ENCODE measurements around the gene TMEM44.

TMEM44 gene

GRCh38 chr3:194675081-194675640 lies 41.9 kb upstream of the TMEM44 start:
- ChIA-PET POLR2A (no interaction called here), CTCF (interaction anchor here (2.2 to 11.2 kb wide), 2 partner anchors 8 to 279 kb away, joined by 8 to 129 read pairs; partner anchors contain the start of gene FAM43A)
- H3K4me1 ChIP-seq (ENCODE audit: control extremely low read depth in 1 of 4, control insufficient read depth in 4 of 4, insufficient read depth in 4 of 4, low read length in 3 of 4), result peaks cover 9 to 22% (median 17%) of the 10 kb centered on the region in 4 experiments
- no peak for DNase-seq
- H3K36me3 ChIP-seq (ENCODE audit: control insufficient read depth in 4 of 4, insufficient read depth in 4 of 4, low read length in 3 of 4), result peaks cover 0 to under 1% (median 0%) of the 10 kb centered on the region in 4 experiments
- 83% methylated on average over 12 of the region's 12 CpGs for WGBS (ENCODE audit: insufficient coverage)
- no peaks in the 10 kb centered on the region for H3K9me3 ChIP-seq (ENCODE audit: control extremely low read depth in 1 of 5, control insufficient read depth in 4 of 5, insufficient read depth in 2 of 5, low read depth in 1 of 5, low read length in 4 of 5)
- no peak overlapping the region for H3K4me3 ChIP-seq (ENCODE audit: control insufficient read depth in 1 of 7, extremely low read depth in 1 of 7, insufficient read depth in 4 of 7, low read depth in 2 of 7, low read length in 6 of 7)
- H3K27me3 ChIP-seq (replicated peaks in 2 of 5; ENCODE audit: control insufficient read depth in 4 of 5, insufficient read depth in 5 of 5, low read length in 4 of 5), result peaks cover 0 to 2% (median 0%) of the 10 kb centered on the region in 5 experiments
- H3K27ac ChIP-seq (ENCODE audit: insufficient read depth in 1 of 2, low read depth in 1 of 2, low read length in 2 of 2, poor library complexity in 1 of 2, severe bottlenecking in 2 of 2), result no peak overlapping the region

GRCh38 chr3:194673761-194674160 lies 40.5 kb upstream of the TMEM44 start:
- 100% methylated on average over 3 of the region's 3 CpGs for WGBS (ENCODE audit: insufficient coverage)
- Histone ChIP-seq H3K36me3 (ENCODE audit: control insufficient read depth in 4 of 4, insufficient read depth in 4 of 4, low read length in 3 of 4) (peaks cover 2 to 12% (median 6%) of the 10 kb centered on the region in 4 experiments), H3K4me1 (ENCODE audit: control extremely low read depth in 1 of 4, control insufficient read depth in 4 of 4, insufficient read depth in 4 of 4, low read length in 3 of 4) (peaks cover 11 to 22% (median 17%) of the 10 kb centered on the region in 4 experiments), H3K4me3 (ENCODE audit: control insufficient read depth in 1 of 7, extremely low read depth in 1 of 7, insufficient read depth in 4 of 7, low read depth in 2 of 7, low read length in 6 of 7) (no peak overlapping the region), H3K9me3 (ENCODE audit: control extremely low read depth in 1 of 5, control insufficient read depth in 4 of 5, insufficient read depth in 2 of 5, low read depth in 1 of 5, low read length in 4 of 5) (no peaks in the 10 kb centered on the region), H3K27me3 (replicated peaks in 2 of 5; ENCODE audit: control insufficient read depth in 4 of 5, insufficient read depth in 5 of 5, low read length in 4 of 5) (peaks cover 0 to 2% (median 0%) of the 10 kb centered on the region in 5 experiments), H3K27ac (ENCODE audit: insufficient read depth in 1 of 2, low read depth in 1 of 2, low read length in 2 of 2, poor library complexity in 1 of 2, severe bottlenecking in 2 of 2) (no peak overlapping the region)
- ChIA-PET CTCF (interaction anchor here (0.7 to 11.2 kb wide), 5 partner anchors 9 to 596 kb away, joined by 3 to 129 read pairs (median 14); partner anchors contain the start of genes FAM43A and XXYLT1), POLR2A (no interaction called here)
- DNase-seq, result no peak

- Histone ChIP-seq H3K4me1 (ENCODE audit: control extremely low read depth in 1 of 4, control insufficient read depth in 4 of 4, insufficient read depth in 4 of 4, low read length in 3 of 4) (peaks cover 11 to 22% (median 17%) of the 10 kb centered on the region in 4 experiments), H3K27me3 (replicated peaks in 2 of 5; ENCODE audit: control insufficient read depth in 4 of 5, insufficient read depth in 5 of 5, low read length in 4 of 5) (peaks cover 0 to 2% (median 0%) of the 10 kb centered on the region in 5 experiments), H3K36me3 (ENCODE audit: control insufficient read depth in 4 of 4, insufficient read depth in 4 of 4, low read length in 3 of 4) (peaks cover 2 to 17% (median 11%) of the 10 kb centered on the region in 4 experiments), H3K4me3 (ENCODE audit: control insufficient read depth in 1 of 7, extremely low read depth in 1 of 7, insufficient read depth in 4 of 7, low read depth in 2 of 7, low read length in 6 of 7) (peak overlapping the region in 6 of 7 experiments; percentile 96 to 100 (median 98)), H3K9me3 (ENCODE audit: control extremely low read depth in 1 of 5, control insufficient read depth in 4 of 5, insufficient read depth in 2 of 5, low read depth in 1 of 5, low read length in 4 of 5) (no peaks in the 10 kb centered on the region), H3K27ac (ENCODE audit: insufficient read depth in 1 of 2, low read depth in 1 of 2, low read length in 2 of 2, poor library complexity in 1 of 2, severe bottlenecking in 2 of 2) (peak overlapping the region; percentile 100)
- 10% methylated on average over 2 of the region's 5 CpGs for WGBS (ENCODE audit: insufficient coverage)
- CTCF ChIA-PET, result interaction anchor here (1.0 to 11.2 kb wide), 12 partner anchors 10 to 597 kb away, joined by 3 to 129 read pairs (median 4); partner anchors contain the start of genes FAM43A, TMEM44 and XXYLT1
- POLR2A ChIA-PET, result interaction anchor here (0.6 to 2.3 kb wide), 9 partner anchors 10 to 588 kb away, joined by 3 to 11 read pairs (median 5); no protein-coding TSS in a partner anchor
- peak in 2 of 3 donors; percentile 40 to 54 for DNase-seq
Observed at GRCh38 chr3:194672876-194673275, 39.7 kb upstream of the TMEM44 start.

- Histone ChIP-seq H3K9me3 (ENCODE audit: control extremely low read depth in 1 of 5, control insufficient read depth in 4 of 5, insufficient read depth in 2 of 5, low read depth in 1 of 5, low read length in 4 of 5) (no peaks in the 10 kb centered on the region), H3K4me1 (ENCODE audit: control extremely low read depth in 1 of 4, control insufficient read depth in 4 of 4, insufficient read depth in 4 of 4, low read length in 3 of 4) (peaks cover 11 to 22% (median 17%) of the 10 kb centered on the region in 4 experiments), H3K27me3 (replicated peaks in 2 of 5; ENCODE audit: control insufficient read depth in 4 of 5, insufficient read depth in 5 of 5, low read length in 4 of 5) (peaks cover 0 to 2% (median 0%) of the 10 kb centered on the region in 5 experiments), H3K4me3 (ENCODE audit: control insufficient read depth in 1 of 7, extremely low read depth in 1 of 7, insufficient read depth in 4 of 7, low read depth in 2 of 7, low read length in 6 of 7) (peak within 1 kb of the TSS; percentile 79 to 100 (median 97)), H3K27ac (ENCODE audit: insufficient read depth in 1 of 2, low read depth in 1 of 2, low read length in 2 of 2, poor library complexity in 1 of 2, severe bottlenecking in 2 of 2) (peak within 1 kb of the TSS; percentile 100), H3K36me3 (ENCODE audit: control insufficient read depth in 4 of 4, insufficient read depth in 4 of 4, low read length in 3 of 4) (peaks cover 2 to 20% (median 11%) of the 10 kb centered on the region in 4 experiments)
- 0% methylated on average over 45 of the region's 57 CpGs for WGBS (ENCODE audit: insufficient coverage)
- CTCF ChIA-PET, result interaction anchor here (0.9 to 11.2 kb wide), 24 partner anchors 11 to 598 kb away, joined by 3 to 129 read pairs (median 4); partner anchors contain the start of genes FAM43A, TMEM44 and XXYLT1
- DNase-seq, result peak; percentile 97 to 99 (median 98)
- POLR2A ChIA-PET, result interaction anchor here (0.6 to 2.3 kb wide), 10 partner anchors 10 to 588 kb away, joined by 3 to 11 read pairs (median 4); no protein-coding TSS in a partner anchor
Observed at GRCh38 chr3:194671900-194672808, 38.9 kb upstream of the TMEM44 start, which contains the start of gene LSG1. TSS of gene LSG1 (minus strand) at chr3:194672191. CDS start at chr3:194672162, 29 bp downstream.

- POLR2A ChIA-PET, result interaction anchor here (0.9 to 2.3 kb wide), 4 partner anchors 10 to 589 kb away, joined by 4 to 11 read pairs (median 7); no protein-coding TSS in a partner anchor
- WGBS (ENCODE audit: insufficient coverage), result 0% methylated on average over 3 of the region's 5 CpGs
- Histone ChIP-seq H3K9me3 (ENCODE audit: control extremely low read depth in 1 of 5, control insufficient read depth in 4 of 5, insufficient read depth in 2 of 5, low read depth in 1 of 5, low read length in 4 of 5) (no peaks in the 10 kb centered on the region), H3K4me1 (ENCODE audit: control extremely low read depth in 1 of 4, control insufficient read depth in 4 of 4, insufficient read depth in 4 of 4, low read length in 3 of 4) (peaks cover 11 to 22% (median 17%) of the 10 kb centered on the region in 4 experiments), H3K4me3 (ENCODE audit: control insufficient read depth in 1 of 7, extremely low read depth in 1 of 7, insufficient read depth in 4 of 7, low read depth in 2 of 7, low read length in 6 of 7) (peak overlapping the region; percentile 79 to 100 (median 97)), H3K36me3 (ENCODE audit: control insufficient read depth in 4 of 4, insufficient read depth in 4 of 4, low read length in 3 of 4) (peaks cover 5 to 23% (median 12%) of the 10 kb centered on the region in 4 experiments), H3K27me3 (replicated peaks in 2 of 5; ENCODE audit: control insufficient read depth in 4 of 5, insufficient read depth in 5 of 5, low read length in 4 of 5) (peaks cover 0 to 2% (median 0%) of the 10 kb centered on the region in 5 experiments), H3K27ac (ENCODE audit: insufficient read depth in 1 of 2, low read depth in 1 of 2, low read length in 2 of 2, poor library complexity in 1 of 2, severe bottlenecking in 2 of 2) (peak overlapping the region; percentile 100)
- peak; percentile 52 to 72 (median 65) for DNase-seq
- CTCF ChIA-PET, result interaction anchor here (0.8 to 11.2 kb wide), 25 partner anchors 12 to 598 kb away, joined by 3 to 129 read pairs (median 5); partner anchors contain the start of genes FAM43A, TMEM44 and XXYLT1
Observed at GRCh38 chr3:194671511-194671899, 38.3 kb upstream of the TMEM44 start.

GRCh38 chr3:194667363-194667762 lies 34.1 kb upstream of the TMEM44 start:
- ChIA-PET CTCF (interaction anchor here (1.4 to 11.2 kb wide), 4 partner anchors 16 to 583 kb away, joined by 3 to 129 read pairs (median 5); partner anchors contain the start of gene FAM43A), POLR2A (interaction anchor here (1.1 kb wide), 1 partner anchor 19 kb away, joined by 4 read pairs; no protein-coding TSS in a partner anchor)
- no peak overlapping the region for H3K4me3 ChIP-seq (ENCODE audit: control insufficient read depth in 1 of 7, extremely low read depth in 1 of 7, insufficient read depth in 4 of 7, low read depth in 2 of 7, low read length in 6 of 7)
- H3K27ac ChIP-seq (ENCODE audit: insufficient read depth in 1 of 2, low read depth in 1 of 2, low read length in 2 of 2, poor library complexity in 1 of 2, severe bottlenecking in 2 of 2), result no peak overlapping the region
- no peaks in the 10 kb centered on the region for H3K27me3 ChIP-seq (replicated peaks in 2 of 5; ENCODE audit: control insufficient read depth in 4 of 5, insufficient read depth in 5 of 5, low read length in 4 of 5)
- peaks cover 5 to 48% (median 24%) of the 10 kb centered on the region in 4 experiments for H3K36me3 ChIP-seq (ENCODE audit: control insufficient read depth in 4 of 4, insufficient read depth in 4 of 4, low read length in 3 of 4)
- H3K9me3 ChIP-seq (ENCODE audit: control extremely low read depth in 1 of 5, control insufficient read depth in 4 of 5, insufficient read depth in 2 of 5, low read depth in 1 of 5, low read length in 4 of 5), result no peaks in the 10 kb centered on the region
- H3K4me1 ChIP-seq (ENCODE audit: control extremely low read depth in 1 of 4, control insufficient read depth in 4 of 4, insufficient read depth in 4 of 4, low read length in 3 of 4), result peaks cover 10 to 30% (median 21%) of the 10 kb centered on the region in 4 experiments
- 96% methylated on average over 5 of the region's 7 CpGs for WGBS (ENCODE audit: insufficient coverage)
- DNase-seq, result no peak

Measured in common myeloid progenitor, CD34-positive (primary cell).